Suprapubic skin (tissue), 4 donors: ENCODE results near the gene H6PD. TPM values are rescaled to one million over a fixed set of nuclear protein-coding genes. Genes with fewer than 3 reads are reported as not detected.

ENCODE experiments used
- DNase-seq, 2 donors: peaks; one replicate each; pipeline ENCODE4 v3.0.0-alpha.2; 2019; ENCODE audit warnings: low spot score in 2 of 2
- H3K27ac ChIP-seq: fragments of 200-600 bp; sonication (generic); one replicate; pipeline ENCODE4 v1.5.1; 2019
- H3K27me3 ChIP-seq: fragments of 200-600 bp; sonication (generic); one replicate; pipeline ENCODE4 v1.5.1; 2019
- H3K36me3 ChIP-seq: fragments of 200-600 bp; sonication (generic); one replicate; pipeline ENCODE4 v1.5.1; 2019
- H3K4me1 ChIP-seq: fragments of 200-600 bp; sonication (generic); one replicate; pipeline ENCODE4 v1.5.1; 2019
- H3K4me3 ChIP-seq: fragments of 200-600 bp; sonication (generic); one replicate; pipeline ENCODE4 v1.5.1; 2019; ENCODE audit warnings: mild to moderate bottlenecking
- H3K9me3 ChIP-seq: fragments of 200-600 bp; sonication (generic); one replicate; pipeline ENCODE4 v1.5.1; 2019
- CTCF ChIP-seq, 2 donors: fragments of 200-600 bp in 1 of 2; fragments of 450-650 bp in 1 of 2; sonication (generic) in 1 of 2; IDR thresholded peaks; one replicate each; pipeline ENCODE4 v1.5.1; 2016 to 2019; ENCODE audit warnings: antibody characterized with exemption in 2 of 2, mild to moderate bottlenecking in 1 of 2, moderate library complexity in 1 of 2
- EP300 ChIP-seq: sonication (generic); formaldehyde crosslinking; IDR thresholded peaks from one replicate; pipeline ENCODE4 v1.6.1; 2017; ENCODE audit warnings: antibody characterized with exemption
- POLR2A ChIP-seq, 2 donors: fragments of 450-650 bp; IDR thresholded peaks; one replicate each; pipeline ENCODE4 v1.6.1; 2017; ENCODE audit warnings: antibody characterized with exemption in 2 of 2, mild to moderate bottlenecking in 2 of 2, moderate library complexity in 2 of 2
- POLR2AphosphoS5 ChIP-seq, 3 donors: sonication (generic); formaldehyde crosslinking; IDR thresholded peaks; one replicate each; pipeline ENCODE4 v1.6.1; 2017; ENCODE audit warnings: antibody characterized with exemption in 3 of 3
- WGBS: methylation state at CpG from one replicate; pipeline ENCODE4 v1.1.5; 2018; 5-methylcytosine and 5-hydroxymethylcytosine counted together
- total RNA-seq, 4 donors: library from RNA; depleted of rRNA; stranded (reverse); fragments of >200 nt; gene quantifications; one replicate each; pipeline ENCODE4 v1.1.0, GENCODE V29; 2016

H6PD gene
- total RNA-seq, 4 donors from 2014 or later = 83.6 to 130 (median 106) TPM

DNA sequence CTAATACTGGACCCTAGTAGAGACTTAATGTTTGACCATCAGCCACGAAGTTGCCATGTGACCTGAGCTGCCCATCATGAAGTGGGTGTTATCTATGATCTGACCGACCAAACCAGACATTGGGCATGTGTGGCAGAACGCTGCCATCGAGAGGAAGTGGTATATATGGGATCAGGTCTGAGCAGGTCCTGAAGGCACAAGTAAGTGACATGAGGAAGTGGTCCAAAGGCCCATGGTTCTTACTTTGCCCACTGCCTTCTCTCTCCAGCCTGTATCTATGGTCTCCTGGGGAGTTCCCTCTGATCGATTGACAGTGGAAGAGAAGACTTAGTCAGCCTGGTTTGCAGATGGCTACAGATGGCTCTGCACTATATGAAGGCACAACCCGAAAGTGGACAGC is 66.0 kb downstream of the H6PD start:
- DNase-seq = no peak
- no peak overlapping the region for H3K4me3 ChIP-seq
- H3K27me3 ChIP-seq = no peaks in the 10 kb centered on the region
- peaks cover 62% of the 10 kb centered on the region for H3K4me1 ChIP-seq
- peak overlapping the region; percentile 67 for H3K27ac ChIP-seq
- TF ChIP-seq CTCF (IDR thresholded peaks at IDR 0.05) (no peak), POLR2A (IDR thresholded peaks at IDR 0.05) (no peak), EP300 (no peak)
- no peaks in the 10 kb centered on the region for H3K36me3 ChIP-seq
- no peaks in the 10 kb centered on the region for H3K9me3 ChIP-seq
- WGBS = 67% methylated on average over 6 of the region's 6 CpGs

DNA sequence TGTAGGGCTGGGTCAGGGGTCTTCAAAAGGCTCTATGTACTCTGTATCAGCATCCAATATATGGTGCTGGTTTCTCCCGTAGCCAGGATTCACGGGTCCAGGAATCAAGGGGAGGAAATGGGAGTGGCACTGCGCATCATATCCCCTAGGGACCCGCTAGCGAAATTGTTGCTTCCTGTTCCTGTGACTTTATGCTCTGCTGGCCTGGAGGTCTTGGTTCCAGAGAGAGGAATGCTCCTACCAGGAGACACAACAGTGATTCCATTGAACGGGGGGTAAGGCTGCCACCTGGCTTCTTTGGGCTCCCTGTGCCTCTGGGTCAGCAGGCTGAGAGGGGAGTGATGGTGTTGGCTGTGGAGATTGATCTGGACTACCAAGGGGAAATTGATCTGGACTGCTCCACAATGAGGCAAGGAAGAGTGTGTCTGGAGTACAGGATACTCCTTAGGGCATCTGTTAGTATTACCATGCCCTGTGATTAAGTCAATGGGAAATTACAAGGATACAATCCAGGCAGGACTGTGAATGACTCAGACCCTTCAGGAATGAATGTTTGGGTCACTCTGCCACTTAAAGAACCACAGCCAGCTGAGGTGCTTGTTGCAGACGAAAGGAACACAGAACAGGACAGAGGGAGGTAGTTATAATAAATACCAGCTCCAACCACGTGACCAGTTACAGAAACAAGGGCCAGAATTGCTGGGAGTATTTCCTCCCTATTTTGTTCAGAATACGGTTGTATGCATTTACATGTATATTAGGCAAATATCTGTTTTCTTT is 68.4 kb downstream of the H6PD start:
- Histone ChIP-seq H3K27me3 (no peaks in the 10 kb centered on the region), H3K9me3 (no peaks in the 10 kb centered on the region), H3K27ac (peak overlapping the region; percentile 10), H3K36me3 (no peaks in the 10 kb centered on the region), H3K4me1 (peaks cover 48% of the 10 kb centered on the region), H3K4me3 (no peak overlapping the region)
- DNase-seq = no peak
- TF ChIP-seq POLR2AphosphoS5 (IDR thresholded peaks at IDR 0.05) (peak in 2 of 3 donors; percentile 2 to 12), EP300 (no peak)
- 52% methylated on average over 9 of the region's 9 CpGs for WGBS

DNA sequence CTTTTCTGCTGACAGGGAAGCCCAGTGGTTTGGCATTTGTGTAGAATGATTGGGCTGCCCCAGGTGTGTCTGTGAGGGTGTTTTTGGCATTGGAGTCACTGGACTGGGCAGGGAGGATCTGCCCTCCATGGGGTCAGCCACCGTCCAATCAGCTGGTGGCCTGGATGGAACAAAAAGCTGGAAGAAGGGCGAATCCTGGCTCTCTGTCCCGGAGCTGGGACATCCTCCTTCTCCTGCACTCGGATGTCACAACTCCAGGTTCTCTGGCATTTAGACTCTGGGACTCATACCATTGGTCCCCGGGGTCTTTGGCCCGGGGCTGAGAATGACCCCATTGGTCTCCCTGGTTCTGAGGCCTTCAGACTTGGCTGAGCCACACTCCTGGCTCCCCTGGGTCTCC is 69.3 kb downstream of the H6PD start:
- Histone ChIP-seq H3K4me1 (peaks cover 56% of the 10 kb centered on the region), H3K27ac (peak overlapping the region; percentile 0)
- TF ChIP-seq POLR2AphosphoS5 (IDR thresholded peaks at IDR 0.05) (no peak), CTCF (IDR thresholded peaks at IDR 0.05) (no peak), EP300 (no peak), POLR2A (IDR thresholded peaks at IDR 0.05) (no peak)

DNA sequence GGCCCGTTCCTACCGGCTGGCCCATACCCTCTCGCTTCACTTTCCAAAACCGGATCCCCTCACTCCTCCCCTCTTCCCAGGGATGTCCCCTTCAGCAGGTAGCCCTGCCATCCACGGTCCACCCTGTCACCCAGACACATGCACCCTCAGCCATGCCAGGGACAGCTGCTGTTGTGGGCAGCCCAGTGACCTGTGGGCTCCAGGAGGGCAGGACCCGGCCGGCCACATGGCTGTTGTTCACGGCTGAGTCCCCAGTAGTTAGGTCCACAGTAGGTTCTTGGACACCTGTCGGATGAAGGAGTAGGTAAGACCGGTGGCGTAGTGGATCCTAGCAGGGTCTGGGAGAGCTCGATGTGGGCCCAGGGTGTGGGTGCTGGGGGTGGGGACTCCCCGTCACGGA is 70.6 kb downstream of the H6PD start:
- no peak for DNase-seq
- no peak overlapping the region for H3K27ac ChIP-seq
- WGBS = 89% methylated on average over 13 of the region's 14 CpGs
- no peaks in the 10 kb centered on the region for H3K27me3 ChIP-seq
- peaks cover 53% of the 10 kb centered on the region for H3K4me1 ChIP-seq
- H3K4me3 ChIP-seq = no peak overlapping the region
- no peaks in the 10 kb centered on the region for H3K36me3 ChIP-seq
- no peaks in the 10 kb centered on the region for H3K9me3 ChIP-seq
- TF ChIP-seq EP300 (no peak), CTCF (IDR thresholded peaks at IDR 0.05) (no peak)

More for the DNA sequence above, 69.3 kb downstream of the H6PD start:
- H3K4me3 ChIP-seq = no peak overlapping the region
- H3K27me3 ChIP-seq = no peaks in the 10 kb centered on the region
- no peak for DNase-seq
- WGBS = 97% methylated on average over 6 of the region's 6 CpGs
- H3K9me3 ChIP-seq = no peaks in the 10 kb centered on the region
- no peaks in the 10 kb centered on the region for H3K36me3 ChIP-seq

- Histone ChIP-seq H3K27me3 (no peaks in the 10 kb centered on the region), H3K27ac (no peak overlapping the region), H3K9me3 (no peaks in the 10 kb centered on the region), H3K4me3 (no peak overlapping the region), H3K4me1 (peaks cover 46% of the 10 kb centered on the region), H3K36me3 (no peaks in the 10 kb centered on the region)
- WGBS = 78% methylated on average over 9 of the region's 14 CpGs
- no peak for TF ChIP-seq POLR2A (IDR thresholded peaks at IDR 0.05)
- TF ChIP-seq POLR2AphosphoS5 (IDR thresholded peaks at IDR 0.05) = no peak
- TF ChIP-seq EP300 = no peak
- no peak for DNase-seq
Observed at GRCh38 chr1:9306006-9306405, 71.4 kb downstream of the H6PD start.

DNA sequence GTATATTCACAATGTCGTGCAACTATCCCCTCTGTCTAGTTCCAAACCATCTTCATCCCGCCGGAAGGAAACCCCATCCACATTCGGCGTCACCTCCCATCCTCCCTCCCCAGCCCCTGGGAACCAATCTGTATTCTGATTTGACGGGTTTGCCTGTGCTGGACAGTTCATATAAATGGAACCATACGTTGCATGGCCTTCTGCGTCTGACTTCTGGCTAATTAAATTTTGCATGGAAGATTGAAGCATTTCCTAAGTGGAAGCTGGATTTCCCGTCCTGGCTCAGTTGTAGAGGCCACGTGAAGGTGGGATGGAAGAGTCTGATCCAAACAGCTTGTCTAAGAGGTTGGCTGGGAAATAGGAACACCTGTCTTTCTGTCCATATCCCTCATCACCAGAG is 72.7 kb downstream of the H6PD start:
- no peak overlapping the region for H3K27ac ChIP-seq
- TF ChIP-seq EP300 = no peak
- TF ChIP-seq POLR2AphosphoS5 (IDR thresholded peaks at IDR 0.05) = no peak
- no peak for TF ChIP-seq CTCF (IDR thresholded peaks at IDR 0.05)
- TF ChIP-seq POLR2A (IDR thresholded peaks at IDR 0.05) = no peak

More for the DNA sequence above, 72.7 kb downstream of the H6PD start:
- Histone ChIP-seq H3K4me1 (peaks cover 40% of the 10 kb centered on the region), H3K4me3 (no peak overlapping the region), H3K36me3 (no peaks in the 10 kb centered on the region), H3K9me3 (no peaks in the 10 kb centered on the region), H3K27me3 (no peaks in the 10 kb centered on the region)
- no peak for DNase-seq
- 87% methylated on average over 10 of the region's 10 CpGs for WGBS
